Brain microvascular endothelial cell (primary cell): Measurements from ENCODE around the gene MRPL33.
"Not testable (repeated sequence)": the region's sequence is repeated elsewhere in the genome, so short reads cannot be mapped to it uniquely, and the experiment has no call there.

Source experiments
- DNase-seq: peaks from one replicate; pipeline ENCODE4 v3.0.0-alpha.2; 2020
- H3K27ac ChIP-seq: fragments of 250-450 bp; sonication (Bioruptor Pico); 2 replicates; pipeline ENCODE4 v1.5.1; 2020; ENCODE audit warnings: mild to moderate bottlenecking, moderate library complexity
- H3K27me3 ChIP-seq: fragments of 250-450 bp; sonication (Bioruptor Pico); replicated peaks from 2 replicates; pipeline ENCODE4 v1.5.1; 2020; ENCODE audit warnings: mild to moderate bottlenecking
- H3K36me3 ChIP-seq: fragments of 250-450 bp; sonication (Bioruptor Pico); replicated peaks from 2 replicates; pipeline ENCODE4 v1.5.1; 2020; ENCODE audit warnings: mild to moderate bottlenecking
- H3K4me3 ChIP-seq: 2 replicates; pipeline ENCODE4 v1.5.1; 2011; ENCODE audit warnings: low read depth, mild to moderate bottlenecking, control low read depth, low read length, moderate library complexity
- in situ Hi-C: cut with HindIII; loops from 2 replicates; pipeline ENCODE4 v1.10.0; 2017; ENCODE audit warnings: low sequenced_read_pairs, low pct_ligation_motif_present
- TF ChIP-seq, protein P1 (sequence below): IDR thresholded peaks from 2 replicates; pipeline ENCODE4 v1.5.1; 2011; ENCODE audit warnings: low read depth, mild to moderate bottlenecking, moderate library complexity, low read length, control low read depth, inconsistent platforms; ENCODE audit errors: missing control alignments

MRPL33 gene

DNA sequence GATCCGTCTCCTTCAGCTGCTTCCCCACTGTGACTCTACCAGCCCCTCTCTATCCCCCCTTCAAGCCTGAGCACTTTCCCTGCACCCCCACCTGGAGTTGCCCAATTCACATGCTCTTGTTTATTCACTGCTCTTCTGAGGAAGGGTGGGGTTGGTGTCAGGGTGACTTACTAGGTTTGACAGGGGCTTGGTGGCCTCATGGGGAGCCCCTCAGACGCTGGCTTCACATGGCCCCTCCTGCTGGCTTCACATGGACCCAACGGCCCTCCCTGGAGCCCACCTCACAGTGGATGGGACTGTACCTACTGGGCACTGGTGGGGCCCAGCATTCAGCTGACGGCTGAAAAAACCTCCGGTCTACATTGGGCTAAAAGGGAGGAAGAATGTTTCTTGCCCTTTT lies 16.7 kb upstream of the MRPL33 start:
- no peaks in the 10 kb centered on the region for H3K27me3 ChIP-seq
- TF ChIP-seq, protein P1, sequence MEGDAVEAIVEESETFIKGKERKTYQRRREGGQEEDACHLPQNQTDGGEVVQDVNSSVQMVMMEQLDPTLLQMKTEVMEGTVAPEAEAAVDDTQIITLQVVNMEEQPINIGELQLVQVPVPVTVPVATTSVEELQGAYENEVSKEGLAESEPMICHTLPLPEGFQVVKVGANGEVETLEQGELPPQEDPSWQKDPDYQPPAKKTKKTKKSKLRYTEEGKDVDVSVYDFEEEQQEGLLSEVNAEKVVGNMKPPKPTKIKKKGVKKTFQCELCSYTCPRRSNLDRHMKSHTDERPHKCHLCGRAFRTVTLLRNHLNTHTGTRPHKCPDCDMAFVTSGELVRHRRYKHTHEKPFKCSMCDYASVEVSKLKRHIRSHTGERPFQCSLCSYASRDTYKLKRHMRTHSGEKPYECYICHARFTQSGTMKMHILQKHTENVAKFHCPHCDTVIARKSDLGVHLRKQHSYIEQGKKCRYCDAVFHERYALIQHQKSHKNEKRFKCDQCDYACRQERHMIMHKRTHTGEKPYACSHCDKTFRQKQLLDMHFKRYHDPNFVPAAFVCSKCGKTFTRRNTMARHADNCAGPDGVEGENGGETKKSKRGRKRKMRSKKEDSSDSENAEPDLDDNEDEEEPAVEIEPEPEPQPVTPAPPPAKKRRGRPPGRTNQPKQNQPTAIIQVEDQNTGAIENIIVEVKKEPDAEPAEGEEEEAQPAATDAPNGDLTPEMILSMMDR: no peak
- no peak overlapping the region for H3K27ac ChIP-seq
- in situ Hi-C loops: loop anchor here (25.0 kb wide), 1 partner anchor 657 kb away; no protein-coding TSS in a partner anchor
- no peaks in the 10 kb centered on the region for H3K36me3 ChIP-seq
- no peak for DNase-seq
- no peak overlapping the region for H3K4me3 ChIP-seq

DNA sequence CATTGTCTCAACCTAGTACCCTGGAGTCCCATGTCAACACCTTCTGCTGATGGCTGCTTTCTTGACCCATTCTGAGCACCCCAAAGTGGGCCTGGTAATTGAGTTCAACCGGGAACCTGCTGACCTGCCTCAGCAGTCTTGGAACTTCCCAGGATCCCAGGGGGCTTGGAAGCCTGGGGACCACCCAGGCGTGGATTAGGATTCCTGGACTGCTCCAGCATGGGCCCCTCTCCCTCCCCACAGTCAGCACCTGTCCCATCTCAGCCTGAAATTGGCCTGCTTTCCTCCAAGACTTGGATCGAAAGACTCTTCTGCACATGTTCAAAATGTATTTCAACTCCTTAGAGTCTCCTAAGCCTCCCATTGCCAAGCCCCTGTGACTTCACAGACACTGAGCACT lies 15.4 kb upstream of the MRPL33 start:
- Histone ChIP-seq H3K27ac (no peak overlapping the region), H3K4me3 (no peak overlapping the region), H3K36me3 (no peaks in the 10 kb centered on the region), H3K27me3 (no peaks in the 10 kb centered on the region)
- DNase-seq: no peak
- TF ChIP-seq, protein P1: no peak
- in situ Hi-C loops: loop anchor here (25.0 kb wide), 1 partner anchor 656 kb away; no protein-coding TSS in a partner anchor

DNA sequence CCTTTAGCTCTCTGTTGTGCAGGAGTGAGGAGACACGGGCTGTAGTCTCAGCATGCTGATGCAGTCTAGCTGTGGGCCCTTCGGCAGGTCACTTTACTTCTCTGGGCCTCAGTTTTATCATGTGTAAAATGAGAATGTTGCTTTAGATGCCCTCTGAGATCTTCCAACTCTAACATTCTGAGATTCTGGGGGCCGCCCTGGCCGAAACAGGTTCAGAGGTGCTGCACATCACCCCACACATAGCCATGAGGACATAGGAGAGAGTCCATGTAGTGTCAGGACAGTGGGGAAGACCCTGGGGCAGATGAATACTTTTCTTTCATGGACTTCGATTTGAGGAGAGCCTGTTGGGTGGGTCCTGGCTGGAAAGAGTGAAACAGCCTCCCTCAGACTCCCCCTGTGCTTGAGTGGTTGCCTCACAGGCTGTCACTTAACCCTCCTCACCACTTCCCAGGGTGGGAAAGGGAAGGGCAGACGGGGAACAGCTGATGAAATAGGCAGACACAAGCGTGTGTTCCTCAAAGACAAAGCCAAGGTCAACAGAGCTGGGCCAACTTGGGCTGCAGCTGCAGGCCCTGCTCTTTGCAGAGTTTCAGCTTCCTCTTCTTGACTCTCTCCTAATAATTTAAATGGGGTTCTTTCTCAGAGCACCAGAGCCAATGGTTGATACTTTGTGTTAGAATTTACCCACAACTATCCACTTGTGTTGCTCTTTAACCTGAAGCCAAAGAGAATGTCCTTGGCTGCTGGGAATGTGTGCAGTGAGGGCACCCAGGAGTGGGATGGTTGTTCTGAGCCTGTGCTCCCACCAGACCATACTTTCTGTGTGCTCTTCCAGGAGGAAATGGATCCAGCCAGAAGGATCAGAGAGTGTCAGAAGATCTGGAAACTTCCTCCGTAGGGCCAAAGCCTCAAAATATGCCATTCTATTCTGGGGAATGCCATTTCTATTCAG lies 14.7 kb upstream of the MRPL33 start:
- in situ Hi-C loops: loop anchor here (25.0 kb wide), 1 partner anchor 655 kb away; no protein-coding TSS in a partner anchor
- no peaks in the 10 kb centered on the region for H3K27me3 ChIP-seq
- no peak overlapping the region for H3K27ac ChIP-seq
- H3K36me3 ChIP-seq: no peaks in the 10 kb centered on the region
- no peak for DNase-seq
- H3K4me3 ChIP-seq: no peak overlapping the region
- TF ChIP-seq, protein P1: no peak

DNA sequence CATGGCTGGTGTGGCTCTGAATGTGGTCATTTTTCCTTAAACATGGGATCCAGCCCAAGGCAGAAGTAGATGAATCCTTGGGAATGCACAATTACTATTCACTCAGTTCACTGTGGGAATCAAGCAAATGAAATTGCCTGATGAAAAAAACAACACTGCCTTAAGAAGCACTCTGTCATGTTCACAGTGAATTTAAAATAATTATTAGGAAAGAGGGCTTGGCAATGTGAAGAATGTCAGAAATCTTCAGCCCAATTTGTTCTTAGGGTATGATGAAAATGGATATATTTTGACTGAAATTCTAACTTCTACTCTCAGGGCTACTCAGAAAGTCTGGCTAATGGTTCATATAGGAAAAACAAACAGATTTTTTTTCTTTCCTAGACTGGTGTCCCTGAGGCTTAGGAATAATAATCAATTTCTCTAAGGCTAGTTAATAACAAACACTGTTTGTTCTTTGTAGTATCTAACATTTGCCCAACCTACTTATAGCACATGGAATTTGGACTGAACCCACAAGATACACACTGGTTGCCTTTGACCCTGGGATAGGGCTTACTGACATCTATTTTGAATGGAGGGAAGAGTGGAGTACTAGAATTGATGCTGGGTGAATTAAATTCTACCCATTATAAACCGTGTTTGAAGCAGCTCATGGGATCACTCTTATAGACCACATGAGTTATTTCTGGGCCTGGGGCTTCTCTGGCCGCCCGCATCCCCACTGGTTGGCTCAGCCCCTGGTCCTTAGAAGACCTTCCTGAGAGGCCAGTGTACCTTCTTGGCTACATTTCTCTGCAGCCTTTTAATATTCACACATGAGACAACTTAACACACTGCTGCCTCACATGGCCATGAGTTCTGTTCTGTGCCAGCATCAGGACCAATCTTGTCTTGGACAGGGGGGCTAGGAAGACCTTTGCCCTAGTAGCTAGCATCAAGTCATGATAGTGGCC lies 8.3 kb upstream of the MRPL33 start:
- no peaks in the 10 kb centered on the region for H3K36me3 ChIP-seq
- in situ Hi-C loops: loop anchor here (25.0 kb wide), 1 partner anchor 649 kb away; no protein-coding TSS in a partner anchor
- H3K4me3 ChIP-seq: no peak overlapping the region
- no peaks in the 10 kb centered on the region for H3K27me3 ChIP-seq
- H3K27ac ChIP-seq: no peak overlapping the region
- TF ChIP-seq, protein P1: no peak
- no peak for DNase-seq

DNA sequence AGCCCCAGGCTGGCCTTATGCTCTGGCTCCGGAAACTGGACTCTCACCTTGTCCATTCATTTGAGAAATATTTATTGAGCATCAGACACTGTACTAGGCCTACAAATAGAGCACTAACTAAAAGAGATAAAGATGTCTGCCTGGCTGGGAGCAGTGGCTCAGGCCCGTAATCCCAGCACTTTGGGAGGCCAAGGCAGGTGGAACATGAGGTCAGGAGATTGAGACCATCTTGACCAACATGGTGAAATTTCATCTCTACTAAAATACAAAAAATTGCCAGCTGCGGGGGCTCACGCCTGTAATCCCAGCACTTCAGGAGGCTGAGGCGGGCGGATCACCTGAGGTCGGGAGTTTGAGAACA lies 7.6 kb upstream of the MRPL33 start:
- in situ Hi-C loops: loop anchor here (25.0 kb wide), 1 partner anchor 648 kb away; no protein-coding TSS in a partner anchor
- no peaks in the 10 kb centered on the region for H3K27me3 ChIP-seq
- no peak for DNase-seq
- H3K27ac ChIP-seq: no peak overlapping the region
- TF ChIP-seq, protein P1: no peak
- H3K36me3 ChIP-seq: no peaks in the 10 kb centered on the region
- H3K4me3 ChIP-seq: no peak overlapping the region

DNA sequence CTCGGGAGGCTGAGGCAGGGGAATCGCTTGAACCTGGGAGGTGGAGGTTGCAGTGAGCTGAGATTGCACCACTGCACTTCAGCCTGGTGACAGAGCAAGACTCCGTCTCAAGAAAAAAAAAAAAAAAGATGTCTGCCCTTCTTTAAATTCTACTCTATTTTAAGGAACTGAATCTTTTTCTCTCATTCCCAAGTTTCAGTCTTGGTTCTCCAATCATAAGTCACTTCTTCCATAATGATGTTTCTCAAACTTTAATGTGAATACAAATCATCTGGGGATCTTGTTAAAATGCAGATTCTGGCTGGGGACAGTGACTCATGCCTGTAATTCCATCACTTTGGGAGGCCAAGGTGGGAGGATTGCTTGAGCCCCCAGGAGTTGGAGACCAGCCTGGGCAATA lies 7.0 kb upstream of the MRPL33 start:
- H3K4me3 ChIP-seq, DNase-seq, H3K27ac ChIP-seq, H3K27me3 ChIP-seq, H3K36me3 ChIP-seq: not testable (repeated sequence)
- in situ Hi-C loops: loop anchor here (25.0 kb wide), 1 partner anchor 648 kb away; no protein-coding TSS in a partner anchor
